IPS DF 19.7 (cell line): Measurements from ENCODE around the gene PTGIS.

ENCODE experiments used
- DNase-seq: peaks from one replicate; pipeline ENCODE4 v3.0.0-alpha.2; 2013; ENCODE audit warnings: low read depth, low spot score

Gene PTGIS

GRCh38 chr20:49470922-49471321 lies 97.0 kb downstream of the PTGIS start:
- DNase-seq = no peak

DNA sequence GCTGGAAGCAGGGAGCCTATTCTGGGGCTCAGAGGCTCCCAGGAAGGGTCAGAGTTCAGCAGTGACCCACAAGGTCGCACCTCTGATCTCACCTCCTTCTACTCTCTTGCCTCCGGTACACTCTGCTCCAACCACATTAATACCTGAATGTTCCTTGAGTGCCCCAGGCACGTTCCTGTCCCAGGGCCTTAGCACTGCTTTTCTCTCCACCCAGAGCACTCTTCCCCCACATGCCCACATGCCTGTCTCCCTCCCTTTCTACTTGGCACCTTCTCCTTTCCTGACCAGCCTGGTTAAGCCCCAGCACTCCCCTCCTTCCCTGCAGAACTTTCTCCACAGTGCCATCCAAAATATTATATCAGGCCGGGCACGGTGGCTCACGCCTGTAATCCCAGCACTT lies 98.9 kb downstream of the PTGIS start:
- DNase-seq = no peak

DNA sequence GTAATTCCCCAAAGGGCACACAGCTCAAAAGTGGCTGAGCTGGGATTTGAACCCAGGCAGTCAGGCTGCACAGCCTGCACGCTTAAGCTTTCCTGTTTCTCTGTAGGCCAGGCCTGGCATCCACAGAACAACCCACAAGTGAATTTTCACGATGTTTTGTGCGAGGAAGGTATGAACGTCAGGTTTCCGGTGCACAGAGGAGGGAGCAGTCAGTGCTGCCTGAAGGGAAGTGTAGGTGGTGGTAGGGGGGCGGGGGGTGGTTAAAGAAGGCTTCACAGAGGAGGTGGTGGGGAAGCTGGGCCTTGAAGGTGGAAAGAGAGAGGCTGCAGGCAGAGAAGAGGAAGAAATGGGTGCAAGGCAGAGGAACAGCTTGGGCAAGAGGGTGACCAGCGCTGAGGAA lies 99.5 kb downstream of the PTGIS start:
- DNase-seq = no peak

DNA sequence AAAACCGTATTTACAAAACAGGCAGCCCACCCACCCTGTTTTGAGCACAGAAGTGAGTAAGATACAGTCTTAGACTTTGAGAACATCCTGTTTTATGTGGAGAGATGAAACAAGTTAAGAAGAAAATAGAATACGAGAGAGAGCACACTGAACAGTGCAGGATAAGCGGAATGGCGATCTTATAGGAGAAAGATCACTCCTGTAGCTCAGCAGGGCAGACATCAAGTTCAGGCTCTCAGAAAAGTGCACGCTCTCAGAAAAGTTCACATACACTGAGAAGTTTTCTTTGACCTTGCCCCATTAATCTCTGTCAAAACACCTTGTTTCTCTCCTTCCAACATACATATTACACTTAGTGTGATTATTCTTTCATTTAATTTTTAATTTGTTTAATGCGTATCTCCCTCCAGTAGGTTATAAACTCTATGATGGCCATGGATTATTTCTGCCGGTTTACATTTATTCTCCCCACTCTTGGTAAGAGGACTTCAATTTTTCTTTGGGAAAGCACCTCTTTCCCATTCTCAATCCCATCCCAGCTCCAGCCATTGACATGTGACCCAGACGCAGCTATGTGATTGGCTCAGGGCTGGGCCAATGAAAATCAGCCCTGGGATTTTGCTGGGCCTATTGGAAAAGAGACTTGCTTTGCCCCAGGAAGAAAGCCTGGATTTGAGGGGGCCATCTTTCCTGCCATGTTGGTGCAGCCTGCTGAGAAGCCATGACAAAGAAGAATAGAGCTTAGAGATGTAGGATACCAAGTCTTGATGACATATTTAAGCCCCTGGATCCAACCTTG lies 101.6 kb downstream of the PTGIS start:
- DNase-seq = no peak

- DNase-seq = no peak
Measured at GRCh38 chr20:49464556-49464955, 103.4 kb downstream of the PTGIS start.

DNA sequence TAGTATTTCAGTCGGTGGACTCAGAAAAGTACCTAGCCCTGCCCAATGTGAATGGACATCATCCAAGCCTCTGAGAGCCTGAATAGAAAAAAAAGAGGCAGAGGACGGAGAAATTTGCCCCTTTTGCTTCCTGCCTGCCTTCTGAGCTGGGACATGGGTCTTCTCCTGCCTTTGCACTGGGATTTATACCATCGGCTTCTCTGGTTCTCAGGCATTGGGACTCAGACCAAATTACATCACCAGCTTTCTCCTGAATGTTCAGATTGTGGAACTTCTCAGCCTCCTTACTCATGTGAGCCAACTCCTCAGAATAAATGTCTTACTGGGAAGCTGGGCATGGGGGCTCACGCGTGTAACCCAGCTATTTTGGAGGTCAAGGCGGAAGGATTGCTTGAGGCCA lies 105.3 kb downstream of the PTGIS start:
- DNase-seq = no peak

DNA sequence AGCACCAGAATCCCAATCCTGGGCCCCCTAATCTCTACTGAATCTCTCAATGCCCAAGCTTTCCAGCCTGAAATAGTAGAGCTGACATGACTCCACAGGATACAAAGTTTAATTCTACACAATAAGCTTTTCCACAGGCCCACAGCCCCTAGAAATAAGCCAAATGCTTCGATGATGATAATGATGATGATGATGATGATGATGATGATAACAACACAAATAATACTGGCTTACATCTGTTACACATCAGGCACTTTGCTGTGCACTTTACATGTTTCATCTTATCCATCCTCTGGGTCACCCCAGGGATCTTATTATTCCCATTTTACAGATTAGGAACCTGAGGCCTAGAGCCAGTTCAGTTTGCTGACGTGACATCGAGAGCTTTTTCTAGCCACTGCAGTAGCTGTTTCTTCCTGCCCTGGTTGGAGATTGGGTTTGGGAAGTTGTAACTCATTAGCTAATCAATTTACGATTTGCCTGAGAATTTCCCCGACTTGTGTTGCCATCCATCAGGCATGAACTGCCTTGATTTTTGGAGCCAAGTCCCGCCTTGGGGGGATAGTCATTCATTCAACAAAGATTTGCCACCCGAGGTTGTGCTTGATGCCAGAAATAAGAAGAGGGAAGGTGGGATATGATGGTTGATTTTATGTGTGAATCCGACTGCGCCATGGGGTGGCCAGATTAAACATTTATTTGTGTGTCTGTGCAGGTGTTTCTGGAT lies 105.9 kb downstream of the PTGIS start:
- no peak for DNase-seq

DNA sequence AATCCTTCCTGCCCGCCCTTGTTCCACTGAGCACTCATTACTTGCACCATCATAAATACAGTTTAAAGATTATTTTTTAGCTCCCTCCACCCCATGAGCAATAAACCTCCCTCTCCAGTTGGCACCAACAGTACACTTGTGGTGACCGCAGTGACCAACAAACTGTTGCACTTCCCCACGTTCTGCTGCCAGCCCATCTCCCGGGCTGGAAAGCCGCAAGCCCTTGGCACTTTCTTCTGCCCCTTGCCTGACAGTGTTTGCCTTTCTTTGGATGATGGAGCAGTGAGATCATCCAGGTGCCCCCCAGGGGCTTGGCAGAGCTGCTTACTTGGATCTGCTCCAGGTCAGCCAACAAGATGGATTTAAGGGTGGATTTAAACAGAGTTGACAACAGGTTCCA lies 107.0 kb downstream of the PTGIS start:
- DNase-seq = no peak

- DNase-seq = no peak
Measured at GRCh38 chr20:49460131-49460530, 107.8 kb downstream of the PTGIS start.

GRCh38 chr20:49459684-49460083 lies 108.3 kb downstream of the PTGIS start:
- DNase-seq = no peak

GRCh38 chr20:49457444-49457843 lies 110.5 kb downstream of the PTGIS start:
- DNase-seq = no peak

GRCh38 chr20:49456646-49457045 lies 111.3 kb downstream of the PTGIS start:
- no peak for DNase-seq

- DNase-seq = no peak
Measured at GRCh38 chr20:49455691-49456090, 112.2 kb downstream of the PTGIS start.
